MM.1S (cell line): ENCODE results near the gene NCOA1.
"Not testable (repeated sequence)": the region's sequence is repeated elsewhere in the genome, so short reads cannot be mapped to it uniquely, and the experiment has no call there.

Source experiments
- DNase-seq: peaks from one replicate; pipeline ENCODE4 v3.0.0-alpha.2; 2015
- H2AFZ ChIP-seq: fragments of 300-600 bp; sonication (generic); 2 replicates; pipeline ENCODE4 v1.6.0; 2016; ENCODE audit warnings: antibody characterized with exemption, low read length
- H3F3A ChIP-seq: fragments of 300-600 bp; sonication (generic); 2 replicates; pipeline ENCODE4 v1.6.1; 2016; ENCODE audit warnings: mild to moderate bottlenecking, antibody characterized with exemption, low read length, moderate library complexity, mixed read lengths; ENCODE audit not compliant: insufficient read depth
- H3K27ac ChIP-seq: fragments of 300-600 bp; sonication (generic); 2 replicates; pipeline ENCODE4 v1.5.1; 2016; ENCODE audit warnings: mild to moderate bottlenecking, low read length
- H3K27me3 ChIP-seq: fragments of 300-600 bp; sonication (generic); replicated peaks from 2 replicates; pipeline ENCODE4 v1.6.0; 2016; ENCODE audit warnings: low read length; ENCODE audit not compliant: insufficient read depth
- H3K36me3 ChIP-seq: fragments of 300-600 bp; sonication (generic); replicated peaks from 2 replicates; pipeline ENCODE4 v1.6.1; 2016; ENCODE audit warnings: mild to moderate bottlenecking, low read length, mixed read lengths; ENCODE audit not compliant: insufficient read depth
- H3K4me1 ChIP-seq: fragments of 300-600 bp; sonication (generic); 2 replicates; pipeline ENCODE4 v1.6.1; 2016; ENCODE audit warnings: low read length, mixed read lengths
- H3K4me2 ChIP-seq: fragments of 300-600 bp; sonication (generic); 2 replicates; pipeline ENCODE4 v1.6.0; 2016; ENCODE audit warnings: low read depth, low read length
- H3K4me3 ChIP-seq: fragments of 300-600 bp; sonication (generic); 2 replicates; pipeline ENCODE4 v1.5.1; 2016; ENCODE audit warnings: low read length, mixed read lengths
- H3K79me2 ChIP-seq: fragments of 300-600 bp; sonication (generic); 2 replicates; pipeline ENCODE4 v1.6.1; 2016; ENCODE audit warnings: mixed run types, low read length, mixed read lengths
- H3K9ac ChIP-seq: fragments of 300-600 bp; sonication (generic); 2 replicates; pipeline ENCODE4 v1.6.1; 2016; ENCODE audit warnings: low read length, mixed read lengths
- H3K9me2 ChIP-seq: fragments of 300-600 bp; sonication (generic); replicated peaks from 2 replicates; pipeline ENCODE4 v1.6.1; 2016; ENCODE audit warnings: mild to moderate bottlenecking, low read length, mixed read lengths; ENCODE audit not compliant: insufficient read depth
- H3K9me3 ChIP-seq: fragments of 300-600 bp; sonication (generic); replicated peaks from 2 replicates; pipeline ENCODE4 v1.6.1; 2016; ENCODE audit warnings: mild to moderate bottlenecking, low read length, mixed read lengths; ENCODE audit not compliant: insufficient read depth
- H4K20me1 ChIP-seq: fragments of 300-600 bp; sonication (generic); 2 replicates; pipeline ENCODE4 v1.6.1; 2016; ENCODE audit warnings: mild to moderate bottlenecking, low read length, moderate library complexity, mixed read lengths; ENCODE audit not compliant: insufficient read depth
- CTCF ChIP-seq: fragments of 300-600 bp; sonication (generic); IDR thresholded peaks from 2 replicates; pipeline ENCODE4 v1.5.1; 2016; ENCODE audit warnings: antibody characterized with exemption, low read length, mixed read lengths
- EZH2 ChIP-seq: fragments of 300-600 bp; sonication (generic); optimal IDR thresholded peaks from 2 replicates; pipeline ENCODE3; 2017; ENCODE audit warnings: low read depth, mild to moderate bottlenecking, antibody characterized with exemption, low read length, mixed read lengths
- EZH2phosphoT487 ChIP-seq: fragments of 300-600 bp; sonication (generic); IDR thresholded peaks from 2 replicates; pipeline ENCODE4 v1.6.1; 2018; ENCODE audit warnings: antibody characterized with exemption, low read length

The NCOA1 gene

GRCh38 chr2:24521975-24522639 is 31.1 kb downstream of the NCOA1 start:
- no peaks in the 10 kb centered on the region for H3F3A ChIP-seq
- H2AFZ ChIP-seq: no peak overlapping the region
- H3K4me1 ChIP-seq: no peaks in the 10 kb centered on the region
- no peaks in the 10 kb centered on the region for H4K20me1 ChIP-seq
- H3K9me3 ChIP-seq: no peaks in the 10 kb centered on the region
- H3K9ac ChIP-seq: no peak overlapping the region
- no peak for DNase-seq
- H3K4me3 ChIP-seq: no peak overlapping the region
- H3K36me3 ChIP-seq: no peaks in the 10 kb centered on the region
- H3K27ac ChIP-seq: no peak overlapping the region
- H3K27me3 ChIP-seq: no peaks in the 10 kb centered on the region
- TF ChIP-seq EZH2 (no peak), EZH2phosphoT487 (no peak), CTCF (no peak)
- peaks cover 15% of the 10 kb centered on the region; the same call in 1 of the 2 replicates for H3K79me2 ChIP-seq
- H3K9me2 ChIP-seq: no peaks in the 10 kb centered on the region
- H3K4me2 ChIP-seq: no peak overlapping the region

- Histone ChIP-seq H3K36me3 (no peaks in the 10 kb centered on the region), H3K4me3 (no peak overlapping the region), H3K4me1 (no peaks in the 10 kb centered on the region), H3K9ac (no peak overlapping the region), H3K9me2 (no peaks in the 10 kb centered on the region), H3K27ac (no peak overlapping the region), H3K79me2 (0 out of 2 replicates have a peak, but pooled peaks cover 3% of the 10 kb centered on the region), H3K9me3 (no peaks in the 10 kb centered on the region), H3K4me2 (no peak overlapping the region), H3F3A (no peaks in the 10 kb centered on the region), H3K27me3 (no peaks in the 10 kb centered on the region), H2AFZ (no peak overlapping the region), H4K20me1 (no peaks in the 10 kb centered on the region)
- no peak for DNase-seq
- TF ChIP-seq EZH2phosphoT487 (no peak), CTCF (no peak), EZH2 (no peak)
Measured at GRCh38 chr2:24527536-24527935, 36.5 kb downstream of the NCOA1 start.

- H3K4me3 ChIP-seq: no peak overlapping the region
- no peak overlapping the region for H3K4me2 ChIP-seq
- no peaks in the 10 kb centered on the region for H4K20me1 ChIP-seq
- H3K9ac ChIP-seq: no peak overlapping the region
- no peaks in the 10 kb centered on the region for H3K9me3 ChIP-seq
- H3K36me3 ChIP-seq: no peaks in the 10 kb centered on the region
- no peaks in the 10 kb centered on the region for H3K9me2 ChIP-seq
- 0 out of 2 replicates have a peak, but pooled peaks cover 3% of the 10 kb centered on the region for H3K79me2 ChIP-seq
- H3K27me3 ChIP-seq: no peaks in the 10 kb centered on the region
- no peaks in the 10 kb centered on the region for H3K4me1 ChIP-seq
- H2AFZ ChIP-seq: no peak overlapping the region
- no peak for DNase-seq
- no peak for TF ChIP-seq CTCF
- TF ChIP-seq EZH2: no peak
- no peak for TF ChIP-seq EZH2phosphoT487
- no peak overlapping the region for H3K27ac ChIP-seq
- H3F3A ChIP-seq: no peaks in the 10 kb centered on the region
Measured at GRCh38 chr2:24530796-24531195, 39.7 kb downstream of the NCOA1 start.

GRCh38 chr2:24531610-24532009 is 40.6 kb downstream of the NCOA1 start:
- not testable (repeated sequence) for H3K4me3 ChIP-seq, H3K9me3 ChIP-seq

GRCh38 chr2:24532057-24532456 is 41.0 kb downstream of the NCOA1 start:
- not testable (repeated sequence) for H3K79me2 ChIP-seq, H3F3A ChIP-seq, H3K27me3 ChIP-seq, H3K4me3 ChIP-seq, H2AFZ ChIP-seq, H3K9me2 ChIP-seq, H3K9ac ChIP-seq, H3K36me3 ChIP-seq, H3K4me1 ChIP-seq, H3K9me3 ChIP-seq, H3K4me2 ChIP-seq, DNase-seq, H3K27ac ChIP-seq, H4K20me1 ChIP-seq

More at GRCh38 chr2:24531610-24532009, 40.6 kb downstream of the NCOA1 start:
- not testable (repeated sequence) for H3K27ac ChIP-seq, DNase-seq, H3K36me3 ChIP-seq, H3K79me2 ChIP-seq, H3K9me2 ChIP-seq, H3K27me3 ChIP-seq, H2AFZ ChIP-seq, H3F3A ChIP-seq, H4K20me1 ChIP-seq, H3K9ac ChIP-seq, H3K4me2 ChIP-seq, H3K4me1 ChIP-seq
